BE2C (cell line): Measurements from ENCODE around the gene APH1B.

Experiments used
- DNase-seq: peaks from one replicate; pipeline ENCODE4 v3.0.0-alpha.2; 2020
- H3K27me3 ChIP-seq: fragments of 250-450 bp; sonication (Bioruptor Pico); 2 replicates; pipeline ENCODE4 v1.5.1; 2020; ENCODE audit warnings: mild to moderate bottlenecking
- H3K36me3 ChIP-seq: fragments of 250-450 bp; sonication (Bioruptor Pico); 2 replicates; pipeline ENCODE4 v1.5.1; 2020; ENCODE audit warnings: mild to moderate bottlenecking
- H3K4me1 ChIP-seq: fragments of 250-450 bp; sonication (Bioruptor Pico); 2 replicates; pipeline ENCODE4 v1.5.1; 2020
- H3K4me3 ChIP-seq: 2 replicates; pipeline ENCODE4 v1.5.1; 2011; ENCODE audit warnings: low read depth, low read length
- H3K9me3 ChIP-seq: fragments of 250-450 bp; sonication (Bioruptor Pico); 2 replicates; pipeline ENCODE4 v1.5.1; 2020
- CTCF ChIP-seq: IDR thresholded peaks from 2 replicates; pipeline ENCODE4 v1.5.1; 2012; ENCODE audit warnings: mild to moderate bottlenecking, low read depth, low read length

APH1B gene

GRCh38 chr15:63350178-63350621 is 72.8 kb downstream of the APH1B start:
- TF ChIP-seq CTCF, result no peak
- H3K9me3 ChIP-seq, result no peaks in the 10 kb centered on the region
- H3K4me1 ChIP-seq, result peaks cover 12% of the 10 kb centered on the region
- no peak overlapping the region for H3K4me3 ChIP-seq
- no peaks in the 10 kb centered on the region for H3K36me3 ChIP-seq
- no peak for DNase-seq
- H3K27me3 ChIP-seq, result peaks cover 3% of the 10 kb centered on the region; the same call in 1 of the 2 replicates

- DNase-seq, result no peak
- no peak for TF ChIP-seq CTCF
- H3K4me1 ChIP-seq, result peaks cover 12% of the 10 kb centered on the region
- peaks cover 3% of the 10 kb centered on the region for H3K27me3 ChIP-seq
- no peak overlapping the region for H3K4me3 ChIP-seq
- H3K9me3 ChIP-seq, result no peaks in the 10 kb centered on the region
- H3K36me3 ChIP-seq, result no peaks in the 10 kb centered on the region
These were observed 73.8 kb downstream of the APH1B start for GRCh38 chr15:63351170-63351569.

GRCh38 chr15:63352808-63353207 is 75.4 kb downstream of the APH1B start:
- TF ChIP-seq CTCF, result no peak
- peaks cover 2% of the 10 kb centered on the region for H3K4me1 ChIP-seq
- no peak for DNase-seq
- no peaks in the 10 kb centered on the region for H3K9me3 ChIP-seq
- no peak overlapping the region for H3K4me3 ChIP-seq
- H3K27me3 ChIP-seq, result peaks cover 5% of the 10 kb centered on the region
- H3K36me3 ChIP-seq, result no peaks in the 10 kb centered on the region

GRCh38 chr15:63353261-63353660 is 75.9 kb downstream of the APH1B start:
- Histone ChIP-seq H3K4me1 (no peaks in the 10 kb centered on the region), H3K27me3 (peaks cover 9% of the 10 kb centered on the region), H3K36me3 (no peaks in the 10 kb centered on the region), H3K4me3 (no peak overlapping the region), H3K9me3 (no peaks in the 10 kb centered on the region)
- no peak for DNase-seq
- TF ChIP-seq CTCF, result no peak

- Histone ChIP-seq H3K27me3 (peaks cover 16% of the 10 kb centered on the region), H3K4me1 (no peaks in the 10 kb centered on the region), H3K36me3 (no peaks in the 10 kb centered on the region), H3K9me3 (no peaks in the 10 kb centered on the region), H3K4me3 (no peak overlapping the region)
- DNase-seq, result no peak
- TF ChIP-seq CTCF, result no peak
These were observed 76.5 kb downstream of the APH1B start for GRCh38 chr15:63353887-63354286.

GRCh38 chr15:63354821-63355650 is 77.6 kb downstream of the APH1B start:
- Histone ChIP-seq H3K9me3 (no peaks in the 10 kb centered on the region), H3K4me1 (no peaks in the 10 kb centered on the region), H3K36me3 (no peaks in the 10 kb centered on the region), H3K27me3 (peaks cover 27% of the 10 kb centered on the region), H3K4me3 (no peak overlapping the region)
- no peak for DNase-seq
- TF ChIP-seq CTCF, result no peak
